ENCODE data around the gene PCDH8.

DNA sequence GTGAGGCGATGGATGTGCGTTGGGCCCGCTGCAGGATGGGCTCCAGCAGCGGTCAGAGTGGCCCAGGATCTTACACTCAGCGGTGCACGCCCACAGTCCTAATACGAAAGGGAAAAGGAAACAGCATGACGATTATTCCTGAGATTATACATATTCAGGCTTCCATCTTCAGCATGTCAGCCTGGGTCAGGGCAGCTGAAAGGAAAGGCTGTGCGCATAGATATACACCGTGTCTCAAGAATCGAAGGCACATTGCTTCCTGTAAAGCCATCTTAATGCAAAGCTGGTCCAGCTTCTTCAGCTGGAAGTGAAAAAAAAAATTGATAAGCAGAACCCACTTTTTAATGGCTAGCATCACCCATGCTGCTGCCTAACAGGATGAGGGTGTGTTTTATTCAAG, 3.6 kb downstream of the PCDH8 start:
- TF ChIP-seq, protein P1, sequence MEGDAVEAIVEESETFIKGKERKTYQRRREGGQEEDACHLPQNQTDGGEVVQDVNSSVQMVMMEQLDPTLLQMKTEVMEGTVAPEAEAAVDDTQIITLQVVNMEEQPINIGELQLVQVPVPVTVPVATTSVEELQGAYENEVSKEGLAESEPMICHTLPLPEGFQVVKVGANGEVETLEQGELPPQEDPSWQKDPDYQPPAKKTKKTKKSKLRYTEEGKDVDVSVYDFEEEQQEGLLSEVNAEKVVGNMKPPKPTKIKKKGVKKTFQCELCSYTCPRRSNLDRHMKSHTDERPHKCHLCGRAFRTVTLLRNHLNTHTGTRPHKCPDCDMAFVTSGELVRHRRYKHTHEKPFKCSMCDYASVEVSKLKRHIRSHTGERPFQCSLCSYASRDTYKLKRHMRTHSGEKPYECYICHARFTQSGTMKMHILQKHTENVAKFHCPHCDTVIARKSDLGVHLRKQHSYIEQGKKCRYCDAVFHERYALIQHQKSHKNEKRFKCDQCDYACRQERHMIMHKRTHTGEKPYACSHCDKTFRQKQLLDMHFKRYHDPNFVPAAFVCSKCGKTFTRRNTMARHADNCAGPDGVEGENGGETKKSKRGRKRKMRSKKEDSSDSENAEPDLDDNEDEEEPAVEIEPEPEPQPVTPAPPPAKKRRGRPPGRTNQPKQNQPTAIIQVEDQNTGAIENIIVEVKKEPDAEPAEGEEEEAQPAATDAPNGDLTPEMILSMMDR (IDR thresholded peaks at IDR 0.05; ENCODE audit: poor library complexity, severe bottlenecking): no peak
- TF ChIP-seq RAD21 (conservative IDR thresholded peaks at IDR 0.05): no peak
- no peak for TF ChIP-seq EZH2 (IDR thresholded peaks at IDR 0.05; ENCODE audit: borderline replicate concordance, insufficient read depth, low read length, poor library complexity, severe bottlenecking)
- TF ChIP-seq TAF1 (IDR thresholded peaks at IDR 0.05; ENCODE audit: low read depth): no peak
- no peak for TF ChIP-seq POLR2AphosphoS5 (IDR thresholded peaks at IDR 0.05)
- TF ChIP-seq, protein P2, sequence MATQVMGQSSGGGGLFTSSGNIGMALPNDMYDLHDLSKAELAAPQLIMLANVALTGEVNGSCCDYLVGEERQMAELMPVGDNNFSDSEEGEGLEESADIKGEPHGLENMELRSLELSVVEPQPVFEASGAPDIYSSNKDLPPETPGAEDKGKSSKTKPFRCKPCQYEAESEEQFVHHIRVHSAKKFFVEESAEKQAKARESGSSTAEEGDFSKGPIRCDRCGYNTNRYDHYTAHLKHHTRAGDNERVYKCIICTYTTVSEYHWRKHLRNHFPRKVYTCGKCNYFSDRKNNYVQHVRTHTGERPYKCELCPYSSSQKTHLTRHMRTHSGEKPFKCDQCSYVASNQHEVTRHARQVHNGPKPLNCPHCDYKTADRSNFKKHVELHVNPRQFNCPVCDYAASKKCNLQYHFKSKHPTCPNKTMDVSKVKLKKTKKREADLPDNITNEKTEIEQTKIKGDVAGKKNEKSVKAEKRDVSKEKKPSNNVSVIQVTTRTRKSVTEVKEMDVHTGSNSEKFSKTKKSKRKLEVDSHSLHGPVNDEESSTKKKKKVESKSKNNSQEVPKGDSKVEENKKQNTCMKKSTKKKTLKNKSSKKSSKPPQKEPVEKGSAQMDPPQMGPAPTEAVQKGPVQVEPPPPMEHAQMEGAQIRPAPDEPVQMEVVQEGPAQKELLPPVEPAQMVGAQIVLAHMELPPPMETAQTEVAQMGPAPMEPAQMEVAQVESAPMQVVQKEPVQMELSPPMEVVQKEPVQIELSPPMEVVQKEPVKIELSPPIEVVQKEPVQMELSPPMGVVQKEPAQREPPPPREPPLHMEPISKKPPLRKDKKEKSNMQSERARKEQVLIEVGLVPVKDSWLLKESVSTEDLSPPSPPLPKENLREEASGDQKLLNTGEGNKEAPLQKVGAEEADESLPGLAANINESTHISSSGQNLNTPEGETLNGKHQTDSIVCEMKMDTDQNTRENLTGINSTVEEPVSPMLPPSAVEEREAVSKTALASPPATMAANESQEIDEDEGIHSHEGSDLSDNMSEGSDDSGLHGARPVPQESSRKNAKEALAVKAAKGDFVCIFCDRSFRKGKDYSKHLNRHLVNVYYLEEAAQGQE (IDR thresholded peaks at IDR 0.05; ENCODE audit: borderline replicate concordance): no peak
- TF ChIP-seq EP300 (conservative IDR thresholded peaks at IDR 0.05; ENCODE audit: poor library complexity, severe bottlenecking): no peak
- TF ChIP-seq SMC3 (conservative IDR thresholded peaks at IDR 0.05; ENCODE audit: poor library complexity): no peak
- TF ChIP-seq MXI1 (conservative IDR thresholded peaks at IDR 0.05; ENCODE audit: poor library complexity, severe bottlenecking): no peak

All from neural cell (in vitro differentiated cells).